ENCODE results near the gene ACOX3.

- TF ChIP-seq CTCF (IDR thresholded peaks at IDR 0.05) (no peak), POLR2A (IDR thresholded peaks at IDR 0.05) (no peak), EP300 (IDR thresholded peaks at IDR 0.05) (no peak)
Observed at GRCh38 chr4:8478801-8479744, 38.5 kb upstream of the ACOX3 start.
